Immature natural killer cell (primary cell): ENCODE results near the gene FAF1. TPM values are rescaled to one million over a fixed set of nuclear protein-coding genes. Genes with fewer than 3 reads are reported as not detected.
A peak's percentile ranks its signal among the peaks of the same experiment; 100 is the strongest.

Source experiments
- DNase-seq, 3 donors: peaks; one replicate each; pipeline ENCODE4 v3.0.0; 2022; ENCODE audit warnings: mixed read lengths in 1 of 3
- H3K27ac Mint-ChIP-seq, 6 donors: one replicate each; pipeline ENCODE4 v1.8.0; 2020; ENCODE audit warnings: mixed read lengths in 6 of 6, mild to moderate bottlenecking in 5 of 6, inconsistent platforms in 4 of 6, moderate library complexity in 3 of 6
- H3K27me3 Mint-ChIP-seq, 3 donors: one replicate each; pipeline ENCODE4 v1.8.0; 2020 to 2021; ENCODE audit warnings: low read depth in 3 of 3, mild to moderate bottlenecking in 3 of 3, mixed read lengths in 3 of 3, moderate library complexity in 3 of 3, inconsistent platforms in 1 of 3
- H3K36me3 Mint-ChIP-seq, 3 donors: one replicate each; pipeline ENCODE4 v1.8.0; 2020; ENCODE audit warnings: mixed read lengths in 3 of 3, inconsistent platforms in 2 of 3, mild to moderate bottlenecking in 2 of 3
- H3K4me1 Mint-ChIP-seq, 2 donors: one replicate each; pipeline ENCODE4 v1.8.0; 2020; ENCODE audit warnings: inconsistent platforms in 2 of 2, mild to moderate bottlenecking in 2 of 2, mixed read lengths in 2 of 2, moderate library complexity in 1 of 2
- H3K4me3 Mint-ChIP-seq, 5 donors: one replicate each; pipeline ENCODE4 v1.8.0; 2020; ENCODE audit warnings: mild to moderate bottlenecking in 5 of 5, mixed read lengths in 5 of 5, inconsistent platforms in 3 of 5, moderate library complexity in 3 of 5
- H3K9me3 Mint-ChIP-seq, 6 donors: one replicate each; pipeline ENCODE4 v1.8.0; 2020; ENCODE audit warnings: mild to moderate bottlenecking in 6 of 6, mixed read lengths in 6 of 6, inconsistent platforms in 4 of 6, moderate library complexity in 3 of 6
- polyA plus RNA-seq, 3 donors: library from polyadenylated mRNA; unstranded; fragments of 300-500 nt; fragmentation: Illumina TruSeq; gene quantifications; one replicate each; pipeline ENCODE4 v1.2.3, GENCODE V29; 2021

Gene FAF1
- polyA plus RNA-seq, 3 donors from 2014 or later: 31.1 to 49.8 (median 44.0) TPM

DNA sequence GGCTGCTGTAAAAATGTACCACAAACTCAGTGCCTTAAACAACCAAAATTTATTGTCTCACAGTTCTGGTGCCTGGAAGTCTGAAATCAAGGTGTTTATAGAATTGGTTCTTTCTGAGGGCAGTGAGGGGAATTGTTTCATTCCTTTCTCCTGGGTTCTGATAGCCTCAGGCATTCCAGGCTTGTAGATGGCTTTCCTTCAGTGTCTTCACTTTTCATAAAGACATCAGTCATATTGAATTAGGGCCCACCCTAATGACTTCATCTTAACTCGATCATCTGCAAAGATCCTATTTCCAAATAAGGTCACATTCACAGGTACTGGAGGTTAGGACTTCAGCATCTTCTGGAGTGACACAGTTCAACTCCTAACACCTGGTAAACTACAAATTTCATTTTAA is 25.0 kb upstream of the FAF1 start:
- H3K27me3 Mint-ChIP-seq: no peaks in the 10 kb centered on the region
- no peaks in the 10 kb centered on the region for H3K4me1 Mint-ChIP-seq
- H3K36me3 Mint-ChIP-seq: no peaks in the 10 kb centered on the region

GRCh38 chr1:50983219-50983802 is 23.2 kb upstream of the FAF1 start:
- H3K27me3 Mint-ChIP-seq: peaks cover 5 to 7% (median 6%) of the 10 kb centered on the region in 3 donors
- peaks cover 11 to 13% of the 10 kb centered on the region in 2 donors for H3K4me1 Mint-ChIP-seq
- H3K4me3 Mint-ChIP-seq: no peak overlapping the region
- no peak overlapping the region for H3K27ac Mint-ChIP-seq
- no peaks in the 10 kb centered on the region for H3K9me3 Mint-ChIP-seq
- DNase-seq: no peak
- no peaks in the 10 kb centered on the region for H3K36me3 Mint-ChIP-seq

More for the DNA sequence above, 25.0 kb upstream of the FAF1 start:
- H3K9me3 Mint-ChIP-seq: no peaks in the 10 kb centered on the region
- no peak overlapping the region for H3K27ac Mint-ChIP-seq
- no peak overlapping the region for H3K4me3 Mint-ChIP-seq
- no peak for DNase-seq

DNA sequence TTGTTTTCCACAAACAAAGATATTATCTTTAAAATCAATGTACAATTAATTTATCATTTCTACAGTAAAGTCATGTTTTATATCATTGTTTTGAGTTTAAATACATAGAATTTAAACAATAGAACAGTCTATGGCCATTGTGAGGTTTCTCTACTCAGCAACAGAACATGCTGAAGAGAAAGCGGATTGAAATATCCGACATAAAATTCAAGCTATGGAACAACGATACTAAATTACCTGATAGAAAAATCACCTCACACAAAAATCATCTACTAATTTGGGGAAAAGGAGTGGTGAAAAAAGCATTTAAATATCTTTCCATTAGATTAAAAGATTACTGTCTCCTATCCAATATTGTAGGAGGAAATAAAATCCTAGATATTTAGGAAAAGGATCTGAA is 22.5 kb upstream of the FAF1 start:
- H3K27ac Mint-ChIP-seq: no peak overlapping the region
- H3K4me1 Mint-ChIP-seq: peaks cover 13 to 14% of the 10 kb centered on the region in 2 donors
- peaks cover 5 to 7% (median 6%) of the 10 kb centered on the region in 3 donors for H3K27me3 Mint-ChIP-seq
- H3K36me3 Mint-ChIP-seq: no peaks in the 10 kb centered on the region
- no peaks in the 10 kb centered on the region for H3K9me3 Mint-ChIP-seq
- H3K4me3 Mint-ChIP-seq: no peak overlapping the region
- no peak for DNase-seq

DNA sequence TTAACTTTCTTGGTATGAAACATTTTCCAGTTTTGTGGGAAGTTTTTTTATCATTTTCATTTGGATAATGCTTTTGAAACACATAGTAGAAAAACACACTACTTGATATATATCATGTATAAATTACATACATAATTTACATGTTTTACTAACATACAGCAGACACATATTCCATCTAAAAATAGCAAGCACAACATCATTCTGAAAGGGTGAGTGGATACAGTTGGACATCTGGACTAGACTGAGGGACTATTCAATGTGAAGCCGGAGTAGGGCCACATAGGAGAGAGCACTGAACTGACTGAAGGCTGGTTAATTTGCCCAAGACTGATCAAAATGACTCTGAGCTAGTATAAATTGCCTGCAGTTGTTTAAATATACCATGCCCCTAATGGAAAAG is 21.7 kb upstream of the FAF1 start:
- Mint-ChIP-seq H3K36me3 (no peaks in the 10 kb centered on the region), H3K27ac (no peak overlapping the region), H3K4me3 (no peak overlapping the region), H3K27me3 (peaks cover 5 to 13% (median 6%) of the 10 kb centered on the region in 3 donors), H3K4me1 (peaks cover 14 to 19% of the 10 kb centered on the region in 2 donors), H3K9me3 (no peaks in the 10 kb centered on the region)
- DNase-seq: no peak

GRCh38 chr1:50980505-50980904 is 20.4 kb upstream of the FAF1 start:
- Mint-ChIP-seq H3K4me1 (peaks cover 22 to 28% of the 10 kb centered on the region in 2 donors), H3K9me3 (no peaks in the 10 kb centered on the region), H3K36me3 (no peaks in the 10 kb centered on the region), H3K27me3 (peaks cover 5 to 13% (median 6%) of the 10 kb centered on the region in 3 donors), H3K4me3 (no peak overlapping the region), H3K27ac (no peak overlapping the region)
- no peak for DNase-seq

GRCh38 chr1:50979937-50980336 is 19.9 kb upstream of the FAF1 start:
- peak overlapping the region in 1 of 5 donors; percentile 22 for H3K4me3 Mint-ChIP-seq
- H3K27ac Mint-ChIP-seq: peak overlapping the region in 1 of 6 donors; percentile 24
- DNase-seq: no peak
- no peaks in the 10 kb centered on the region for H3K9me3 Mint-ChIP-seq
- H3K27me3 Mint-ChIP-seq: peaks cover 5 to 13% (median 6%) of the 10 kb centered on the region in 3 donors
- peaks cover 22 to 28% of the 10 kb centered on the region in 2 donors for H3K4me1 Mint-ChIP-seq
- no peaks in the 10 kb centered on the region for H3K36me3 Mint-ChIP-seq

GRCh38 chr1:50978852-50979781 is 19.1 kb upstream of the FAF1 start:
- peaks cover 22 to 28% of the 10 kb centered on the region in 2 donors for H3K4me1 Mint-ChIP-seq
- H3K27ac Mint-ChIP-seq: peak overlapping the region; percentile 65 to 92 (median 82)
- no peaks in the 10 kb centered on the region for H3K9me3 Mint-ChIP-seq
- DNase-seq: no peak
- peaks cover 5 to 13% (median 6%) of the 10 kb centered on the region in 3 donors for H3K27me3 Mint-ChIP-seq
- peak overlapping the region; percentile 87 to 92 (median 89) for H3K4me3 Mint-ChIP-seq
- peaks cover 0 to 5% (median 3%) of the 10 kb centered on the region in 3 donors for H3K36me3 Mint-ChIP-seq

GRCh38 chr1:50978144-50978851 is 18.2 kb upstream of the FAF1 start:
- H3K4me1 Mint-ChIP-seq: peaks cover 22 to 34% of the 10 kb centered on the region in 2 donors
- H3K9me3 Mint-ChIP-seq: no peaks in the 10 kb centered on the region
- DNase-seq: peak; percentile 41 to 48 (median 45)
- peak overlapping the region; percentile 87 to 92 (median 89) for H3K4me3 Mint-ChIP-seq
- H3K27ac Mint-ChIP-seq: peak overlapping the region; percentile 65 to 92 (median 82)
- peaks cover 0 to 5% (median 3%) of the 10 kb centered on the region in 3 donors for H3K36me3 Mint-ChIP-seq
- peaks cover 5 to 13% (median 6%) of the 10 kb centered on the region in 3 donors for H3K27me3 Mint-ChIP-seq

DNA sequence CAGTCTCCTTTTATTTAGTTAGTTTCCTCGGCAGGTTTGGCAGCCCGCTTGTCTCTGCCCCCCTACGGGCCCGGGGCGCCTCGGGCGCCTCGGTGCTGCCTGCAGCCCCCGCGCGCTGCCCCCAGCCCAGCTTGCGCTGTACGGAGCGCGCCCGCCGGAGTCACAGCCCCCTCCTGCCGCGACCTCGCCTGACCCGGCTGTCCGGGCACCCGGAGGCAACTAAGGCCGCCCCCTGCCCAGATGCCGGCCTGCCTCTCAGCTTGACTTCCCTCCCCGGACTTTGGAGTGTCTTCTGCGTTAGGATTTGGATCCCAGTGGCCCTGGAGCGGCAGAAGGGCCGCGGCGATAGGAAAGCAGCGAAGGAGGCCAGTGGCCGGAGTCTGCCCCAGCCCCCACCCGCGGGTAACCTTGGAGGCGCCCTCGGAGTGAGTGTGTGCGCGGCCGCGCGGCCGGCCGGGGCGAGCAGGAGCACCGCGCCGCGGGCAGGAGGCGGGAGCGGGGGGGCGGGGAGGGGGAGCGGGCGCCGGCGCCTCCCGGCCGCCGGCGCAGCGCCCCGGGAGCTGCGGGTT is 17.6 kb upstream of the FAF1 start:
- peak overlapping the region; percentile 85 to 95 (median 89) for H3K4me3 Mint-ChIP-seq
- H3K9me3 Mint-ChIP-seq: no peaks in the 10 kb centered on the region
- peaks cover 22 to 39% of the 10 kb centered on the region in 2 donors for H3K4me1 Mint-ChIP-seq
- H3K27ac Mint-ChIP-seq: peak overlapping the region in 5 of 6 donors; percentile 66 to 87 (median 81)
- peaks cover 0 to 5% (median 3%) of the 10 kb centered on the region in 3 donors for H3K36me3 Mint-ChIP-seq
- DNase-seq: peak; percentile 30 to 49 (median 43)
- H3K27me3 Mint-ChIP-seq: peaks cover 5 to 13% (median 6%) of the 10 kb centered on the region in 3 donors

DNA sequence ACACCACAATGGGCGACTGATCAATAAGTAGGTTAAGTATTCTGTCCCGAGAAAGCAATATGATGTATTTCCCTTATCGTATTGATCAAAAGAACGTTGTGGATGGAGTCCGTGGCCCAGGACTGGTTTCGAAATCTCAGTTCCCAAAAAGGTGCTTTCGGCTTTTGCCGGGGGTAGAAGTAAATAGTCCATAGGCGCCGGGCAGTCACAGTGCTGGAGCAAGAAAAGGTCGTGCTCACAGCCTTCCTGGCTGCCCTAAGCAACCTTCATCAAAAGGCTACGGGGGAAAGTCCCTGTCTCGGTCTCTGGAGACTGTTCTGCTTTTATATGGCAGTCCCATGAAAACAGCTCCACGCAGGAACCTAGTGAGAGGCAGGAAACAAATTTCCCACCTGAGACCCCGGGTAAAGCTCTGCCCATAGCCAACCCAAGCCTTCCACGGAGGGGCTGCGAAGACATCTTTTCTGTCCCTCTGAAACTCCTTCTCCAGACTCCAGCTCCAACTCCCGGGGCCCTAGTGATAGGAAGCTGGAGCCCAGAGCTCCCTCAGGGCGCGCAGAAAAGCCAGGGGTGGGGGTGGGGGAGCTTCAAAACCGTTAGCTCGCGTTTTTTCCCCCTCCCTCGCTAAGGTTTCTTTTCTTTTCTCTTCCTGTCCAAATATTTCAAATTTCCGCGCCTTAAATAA is 17.0 kb upstream of the FAF1 start:
- Mint-ChIP-seq H3K4me1 (peaks cover 23 to 42% of the 10 kb centered on the region in 2 donors), H3K27ac (peak overlapping the region; percentile 35 to 87 (median 71)), H3K9me3 (no peaks in the 10 kb centered on the region), H3K36me3 (peaks cover 0 to 5% (median 3%) of the 10 kb centered on the region in 3 donors), H3K4me3 (peak overlapping the region; percentile 85 to 95 (median 89)), H3K27me3 (peaks cover 5 to 13% (median 6%) of the 10 kb centered on the region in 3 donors)
- DNase-seq: peak; percentile 24 to 33 (median 24)

DNA sequence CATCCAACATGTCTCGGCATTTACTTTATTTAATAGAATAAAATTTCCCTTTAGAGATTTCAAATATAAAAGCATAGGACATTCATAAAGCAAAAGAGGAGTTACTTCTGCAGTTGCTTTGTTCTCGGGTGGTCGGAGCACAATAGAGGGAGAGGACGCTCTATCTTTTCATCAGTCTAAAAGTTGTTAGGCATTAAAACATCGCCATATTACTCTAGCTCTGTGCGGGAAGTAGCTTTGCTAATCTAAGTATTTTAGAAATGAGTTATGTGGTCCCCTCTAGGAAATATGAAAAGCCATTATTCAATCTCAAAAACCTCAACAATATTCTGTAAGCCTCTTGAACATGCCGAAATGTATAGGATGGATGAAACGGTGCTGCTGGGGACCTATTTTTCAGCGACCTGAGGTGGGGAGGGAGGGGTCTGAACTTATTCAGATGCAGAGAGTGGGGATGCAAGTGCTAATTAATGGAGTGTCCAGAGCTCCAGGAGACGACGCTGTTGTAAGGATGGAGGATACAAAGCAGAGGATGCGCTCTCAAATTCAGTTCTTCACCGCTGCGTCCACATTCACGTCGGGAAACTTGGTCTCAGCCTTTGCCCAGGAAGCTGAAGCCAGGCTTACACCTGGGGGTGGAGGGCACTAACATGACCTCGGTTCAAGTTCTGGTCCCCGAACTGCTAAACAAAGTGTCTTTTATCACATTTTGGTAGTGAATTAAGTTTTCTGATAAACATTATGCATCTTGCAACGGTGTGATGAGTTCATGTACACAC is 16.2 kb upstream of the FAF1 start:
- DNase-seq: no peak
- peaks cover 25 to 49% of the 10 kb centered on the region in 2 donors for H3K4me1 Mint-ChIP-seq
- H3K27ac Mint-ChIP-seq: peak overlapping the region in 5 of 6 donors; percentile 35 to 87 (median 69)
- H3K27me3 Mint-ChIP-seq: peaks cover 5 to 13% (median 6%) of the 10 kb centered on the region in 3 donors
- H3K4me3 Mint-ChIP-seq: peak overlapping the region; percentile 85 to 95 (median 89)
- H3K9me3 Mint-ChIP-seq: no peaks in the 10 kb centered on the region
- peaks cover 0 to 5% (median 3%) of the 10 kb centered on the region in 3 donors for H3K36me3 Mint-ChIP-seq

DNA sequence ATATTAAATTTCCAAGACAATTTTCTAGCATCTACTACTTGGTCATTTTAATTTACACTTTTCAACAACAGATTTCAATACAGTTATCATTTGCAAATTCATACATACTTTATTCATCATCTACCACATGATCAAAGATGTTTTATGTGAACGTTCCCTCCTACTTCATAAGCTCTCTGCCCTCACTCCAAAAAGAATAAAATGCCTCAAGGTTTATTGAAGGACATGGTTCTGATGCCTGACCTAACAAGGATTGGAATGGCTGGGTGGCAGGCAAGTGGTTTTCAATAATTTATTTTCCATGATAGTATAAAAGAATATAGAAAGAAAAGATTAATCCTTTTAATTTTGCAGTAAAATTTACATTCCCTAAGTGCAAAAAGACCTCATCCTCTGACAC is 15.4 kb upstream of the FAF1 start:
- peaks cover 0 to 5% (median 3%) of the 10 kb centered on the region in 3 donors for H3K36me3 Mint-ChIP-seq
- H3K27ac Mint-ChIP-seq: no peak overlapping the region
- DNase-seq: no peak
- H3K9me3 Mint-ChIP-seq: no peaks in the 10 kb centered on the region
- peaks cover 33 to 58% of the 10 kb centered on the region in 2 donors for H3K4me1 Mint-ChIP-seq
- H3K27me3 Mint-ChIP-seq: peaks cover 5 to 13% (median 6%) of the 10 kb centered on the region in 3 donors
- H3K4me3 Mint-ChIP-seq: no peak overlapping the region
